HG03060 (cell line): Measurements from ENCODE around the gene HHIPL1.

Source experiments
- ATAC-seq: cut with Tn5 transposase; IDR thresholded peaks from one replicate; pipeline ENCODE4 v1.9.1; 2021; ENCODE audit warnings: low read depth, moderate number of reproducible peaks; ENCODE audit not compliant: unreplicated experiment

HHIPL1 gene

DNA sequence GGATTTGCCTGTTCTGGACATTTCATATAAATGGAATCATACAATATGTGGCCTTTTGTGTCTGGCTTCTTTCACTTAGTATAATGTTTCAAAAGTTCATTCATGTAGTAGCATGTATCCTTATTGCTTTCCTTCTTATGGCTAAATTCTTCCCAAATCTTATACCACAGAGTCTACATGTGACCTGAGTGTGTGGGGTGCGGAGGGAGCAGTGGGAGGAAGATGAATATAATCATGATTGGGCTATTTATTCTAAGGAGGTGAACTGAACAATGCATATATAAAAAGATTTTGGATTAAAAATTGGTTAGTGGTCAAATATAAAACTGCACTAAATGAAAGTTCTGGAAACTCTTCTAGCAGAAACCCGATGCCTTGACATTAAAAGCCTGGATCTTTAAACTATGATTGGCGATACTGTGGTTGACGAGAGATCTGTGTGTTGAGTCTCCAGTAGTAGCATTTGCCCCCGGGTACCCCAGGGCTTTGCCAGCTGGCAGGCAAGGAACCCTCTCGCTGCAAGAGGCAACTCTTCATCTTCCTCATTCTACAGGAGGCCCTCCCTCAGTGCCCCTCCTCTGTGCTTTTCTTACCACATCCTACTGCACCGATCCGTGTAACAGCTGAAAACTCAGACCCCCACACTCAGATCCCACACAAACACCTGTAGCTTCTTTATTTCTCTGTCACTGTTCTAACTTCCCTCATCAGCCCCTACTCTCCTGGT, 41.8 kb downstream of the HHIPL1 start:
- ATAC-seq = no peak

DNA sequence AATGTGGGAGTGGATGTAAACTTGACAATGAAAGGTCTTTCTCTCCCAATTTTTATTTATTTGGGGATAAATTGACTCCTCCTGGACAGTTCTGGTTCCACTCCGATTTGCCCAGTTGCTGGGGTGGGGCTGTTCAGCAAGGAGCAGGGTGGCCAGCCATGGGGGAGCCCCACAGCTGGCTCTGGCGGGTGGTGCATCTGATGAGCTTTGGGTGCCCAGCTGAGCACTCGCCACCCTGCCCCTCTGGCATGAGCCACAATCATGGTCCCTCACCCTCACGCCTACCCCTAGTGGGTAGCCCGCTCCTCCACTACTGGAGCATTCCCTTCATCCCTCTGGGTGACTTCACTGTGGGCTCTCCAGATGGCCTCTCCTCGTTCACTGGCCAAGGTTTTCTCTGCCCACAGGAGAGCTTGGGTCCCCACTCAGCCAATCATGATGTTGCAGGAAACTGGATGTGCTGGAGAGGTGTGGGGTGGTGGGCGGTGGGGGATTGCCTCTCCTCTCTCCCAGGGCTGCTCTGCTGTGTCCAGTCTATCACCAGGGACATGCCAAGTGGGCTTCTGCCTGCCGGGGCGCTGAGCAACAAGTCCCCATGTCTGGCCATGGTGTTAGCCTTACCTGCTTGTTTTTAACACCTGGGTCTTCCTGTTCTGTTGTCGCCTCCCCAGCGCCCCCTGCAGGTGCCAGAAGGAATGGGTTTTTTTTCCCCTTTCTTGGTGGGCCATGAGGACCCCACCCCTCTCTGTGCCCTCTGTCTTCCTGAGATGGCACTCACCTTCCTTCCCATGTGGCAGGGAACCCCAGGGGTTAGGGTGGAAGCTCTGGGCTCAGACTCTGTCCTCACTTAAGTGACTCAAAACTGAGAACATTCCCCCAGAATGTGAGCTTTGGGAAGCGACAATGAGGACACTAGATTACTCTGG, 42.6 kb downstream of the HHIPL1 start:
- ATAC-seq = no peak

DNA sequence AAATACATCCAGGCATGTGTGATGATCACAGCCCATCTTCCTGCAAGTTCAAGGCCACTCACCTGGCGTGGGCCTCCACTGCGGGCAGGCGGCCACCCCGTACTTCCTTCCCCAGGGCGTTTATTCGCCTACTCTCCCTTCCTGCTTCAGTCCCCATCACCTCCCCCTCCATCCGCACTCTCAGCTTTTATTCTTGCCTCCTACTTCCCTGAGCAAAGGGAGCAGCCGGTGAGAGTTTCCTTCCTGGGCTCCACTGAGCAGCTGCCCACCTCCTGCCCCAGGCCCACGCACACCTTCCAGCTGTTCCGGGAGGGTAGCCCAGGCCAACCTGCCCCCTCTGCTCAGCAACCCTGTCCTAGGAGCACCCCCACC, 43.3 kb downstream of the HHIPL1 start:
- ATAC-seq = no peak

DNA sequence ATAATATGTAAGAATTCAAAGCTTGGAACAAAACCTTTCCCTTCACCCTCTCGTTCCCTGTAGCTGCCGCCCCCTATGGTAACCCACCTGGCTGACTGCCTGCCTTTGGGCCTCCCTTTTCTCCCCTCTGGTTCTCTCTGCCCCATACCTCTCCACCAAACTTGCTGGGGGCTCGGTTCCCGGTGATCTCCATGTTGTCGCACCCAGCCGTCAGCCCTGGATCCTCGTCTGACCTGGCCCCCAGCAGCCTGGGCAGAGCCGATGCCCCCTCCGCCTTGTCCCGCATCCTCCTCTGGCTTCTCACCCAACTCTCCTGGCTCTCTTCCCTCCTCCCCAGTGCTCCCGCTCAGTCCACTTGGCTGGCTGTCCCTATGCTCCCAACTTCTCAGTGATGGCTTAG, 43.7 kb downstream of the HHIPL1 start:
- ATAC-seq = no peak

DNA sequence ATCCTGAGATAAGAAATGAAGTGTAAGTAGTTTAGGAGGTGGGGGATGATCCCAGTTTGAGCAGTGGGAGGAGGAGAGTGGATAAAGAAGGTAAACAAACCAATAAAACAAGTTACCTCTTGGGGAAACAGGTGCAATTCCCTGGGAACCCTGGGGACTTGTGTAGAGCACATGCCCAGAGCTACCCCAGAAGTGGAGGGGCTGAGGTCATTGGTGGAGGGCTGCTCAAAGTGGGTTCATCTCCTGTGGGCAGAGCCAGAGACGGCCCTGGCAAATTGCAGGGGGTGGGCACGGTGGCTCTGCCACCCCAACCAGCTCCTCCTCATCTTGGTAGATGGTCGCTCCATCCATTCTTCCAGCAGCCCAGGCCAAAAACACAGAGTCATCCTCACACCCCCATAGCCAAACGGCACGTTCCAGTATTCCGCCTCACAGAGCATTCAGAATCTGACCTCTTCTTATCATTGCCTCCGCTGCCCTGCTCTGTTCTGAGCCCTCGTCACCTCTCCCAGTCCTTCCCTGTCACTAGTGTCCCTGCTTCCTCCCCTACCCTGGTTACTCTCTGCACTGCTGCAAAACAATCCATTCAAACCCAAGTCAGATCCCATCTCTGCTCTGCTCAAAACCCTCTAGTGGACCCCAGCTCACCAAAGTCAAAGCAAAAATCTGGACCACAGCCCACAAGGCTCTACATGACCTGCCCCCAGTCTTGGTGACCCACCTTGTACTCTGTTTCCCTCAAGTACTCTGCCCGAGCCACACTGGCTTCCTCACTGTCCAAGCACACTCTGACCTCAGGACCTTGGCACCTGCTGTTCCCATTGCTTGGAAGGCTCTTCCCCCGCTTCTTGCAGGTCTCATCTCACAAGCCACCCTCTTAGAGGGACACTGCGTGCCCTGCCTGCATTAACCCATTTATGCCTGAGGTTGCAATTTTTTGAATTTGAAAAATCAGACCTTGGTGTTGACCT, 44.6 kb downstream of the HHIPL1 start:
- no peak for ATAC-seq

DNA sequence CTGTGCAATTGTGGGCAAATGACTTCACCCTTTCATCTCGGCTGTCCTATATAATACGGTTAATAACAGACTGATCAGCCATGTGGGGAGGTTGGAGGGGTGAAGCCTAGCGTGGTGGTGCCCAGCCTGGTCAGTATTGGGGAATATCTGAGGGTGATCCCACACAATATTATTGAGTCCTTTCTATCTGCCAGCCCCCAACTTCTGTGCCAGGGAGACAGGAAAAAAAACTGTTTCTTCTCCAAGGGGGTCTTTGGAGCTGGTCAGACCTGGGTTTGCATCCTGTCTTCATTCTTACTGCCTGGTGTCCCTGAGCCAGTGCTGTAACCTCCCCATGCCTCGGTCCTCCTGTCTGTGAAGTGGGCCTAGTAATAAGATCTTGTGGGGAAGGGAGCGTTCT, 45.7 kb downstream of the HHIPL1 start:
- ATAC-seq = no peak

DNA sequence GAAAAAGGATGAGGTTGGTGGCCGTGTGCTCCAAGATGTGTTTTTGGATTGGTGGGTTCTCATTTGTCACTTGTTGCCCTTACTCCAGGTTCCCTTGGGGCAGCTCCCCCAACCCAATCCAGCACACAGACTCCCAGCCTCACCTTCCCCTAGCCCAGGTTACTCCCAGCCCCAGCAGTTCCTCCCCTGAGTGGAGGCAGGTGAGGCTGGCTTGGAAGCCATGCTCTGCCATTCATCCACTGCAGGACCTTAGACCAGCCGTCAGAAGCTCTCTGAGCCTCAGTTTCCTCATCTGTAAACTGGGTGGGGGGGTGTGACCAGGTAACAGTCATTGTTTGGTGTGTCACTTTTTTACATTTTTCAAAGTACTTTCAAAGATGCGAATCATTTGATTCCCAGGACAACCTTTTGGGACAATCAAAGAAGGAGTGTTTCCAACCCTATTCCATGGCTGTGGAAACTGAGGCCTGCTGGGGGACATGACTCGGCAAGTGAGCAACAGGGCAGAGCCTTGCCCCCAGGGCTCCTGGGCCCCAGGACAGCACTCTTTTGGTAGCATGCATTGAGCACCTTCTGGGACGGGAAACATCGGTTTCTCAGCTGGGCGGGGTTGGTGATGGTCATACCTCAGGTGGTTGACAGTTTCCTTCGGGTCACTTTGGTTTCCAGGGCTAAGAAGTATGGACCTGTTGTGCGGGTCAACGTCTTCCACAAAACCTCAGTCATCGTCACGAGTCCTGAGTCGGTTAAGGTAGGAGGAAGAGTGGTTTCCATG, 46.4 kb downstream of the HHIPL1 start:
- no peak for ATAC-seq

DNA sequence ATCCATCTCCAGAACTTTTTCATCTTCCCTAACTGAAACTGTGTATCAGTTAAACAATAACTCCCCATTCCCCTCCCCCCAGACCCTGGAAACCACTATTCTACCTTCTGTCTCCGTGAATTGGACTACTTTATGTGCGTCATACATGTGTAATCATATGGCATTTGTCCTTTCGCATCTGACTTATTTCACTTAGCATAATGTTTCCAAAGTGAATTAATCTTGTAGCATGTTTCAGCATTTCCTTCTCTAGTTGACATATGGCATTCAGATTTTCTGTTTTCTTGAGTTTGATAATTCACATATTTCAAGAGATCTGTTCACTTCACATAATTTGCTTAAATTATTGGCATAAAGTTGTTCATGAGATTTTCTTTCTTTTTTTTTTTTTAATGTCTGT, 49.0 kb downstream of the HHIPL1 start:
- ATAC-seq = no peak

DNA sequence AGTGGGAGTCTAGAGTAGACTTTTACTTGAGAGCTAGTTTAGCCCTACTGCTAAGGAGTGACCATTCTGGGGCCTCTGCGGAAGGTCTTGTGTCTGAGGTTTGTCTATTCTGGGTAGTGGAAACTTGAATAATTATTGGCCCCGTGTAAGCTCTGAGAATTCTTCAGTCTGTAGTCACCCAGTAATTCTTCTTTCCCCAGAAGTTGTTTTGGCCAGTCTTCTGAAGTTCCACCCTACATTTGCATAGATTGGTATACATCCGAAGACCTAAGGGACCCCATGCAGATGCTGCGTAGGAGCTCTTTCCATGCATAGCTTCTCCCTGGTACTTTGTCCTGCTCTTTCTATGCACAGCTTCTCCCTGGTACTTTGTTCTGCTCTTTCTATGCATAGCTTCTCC, 52.0 kb downstream of the HHIPL1 start:
- ATAC-seq = no peak

DNA sequence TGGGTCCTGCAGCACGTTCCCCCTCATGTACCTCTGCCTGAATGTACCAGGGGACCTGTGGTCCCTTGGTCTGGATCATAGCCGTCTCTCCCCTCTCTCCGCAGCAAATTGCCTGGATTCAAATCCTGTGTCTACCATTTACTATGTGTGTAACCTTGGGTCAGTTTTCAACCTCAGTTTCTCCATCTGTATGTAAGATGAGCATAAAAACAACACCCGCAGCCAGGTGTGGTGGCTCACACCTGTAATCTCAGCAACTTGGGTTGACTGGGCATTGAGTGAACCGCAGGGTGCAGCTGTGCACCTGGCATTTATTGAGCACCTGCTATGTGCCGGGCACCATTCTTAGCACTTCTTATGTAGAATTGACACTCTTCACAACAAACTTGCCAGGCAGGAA, 53.3 kb downstream of the HHIPL1 start:
- ATAC-seq = no peak

DNA sequence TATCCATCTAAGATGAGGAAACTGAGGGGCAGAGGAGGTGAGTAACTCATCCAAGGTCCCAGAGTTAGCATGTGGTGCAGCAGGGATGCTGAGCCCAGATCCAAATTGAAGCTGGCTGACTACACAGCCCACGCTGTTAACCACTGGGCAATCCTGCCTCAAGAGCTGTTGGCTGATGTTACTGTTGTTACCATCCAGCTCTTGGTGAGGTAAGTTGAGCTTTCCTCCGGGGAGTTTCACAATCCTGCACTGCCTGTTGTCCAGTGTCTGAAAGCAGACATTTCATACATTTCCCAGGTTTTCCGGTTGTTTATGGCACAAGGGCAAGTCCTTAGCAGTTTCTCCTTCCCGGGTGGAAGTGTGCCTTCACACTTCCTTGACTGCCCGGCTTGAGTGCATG, 53.7 kb downstream of the HHIPL1 start:
- ATAC-seq = no peak

DNA sequence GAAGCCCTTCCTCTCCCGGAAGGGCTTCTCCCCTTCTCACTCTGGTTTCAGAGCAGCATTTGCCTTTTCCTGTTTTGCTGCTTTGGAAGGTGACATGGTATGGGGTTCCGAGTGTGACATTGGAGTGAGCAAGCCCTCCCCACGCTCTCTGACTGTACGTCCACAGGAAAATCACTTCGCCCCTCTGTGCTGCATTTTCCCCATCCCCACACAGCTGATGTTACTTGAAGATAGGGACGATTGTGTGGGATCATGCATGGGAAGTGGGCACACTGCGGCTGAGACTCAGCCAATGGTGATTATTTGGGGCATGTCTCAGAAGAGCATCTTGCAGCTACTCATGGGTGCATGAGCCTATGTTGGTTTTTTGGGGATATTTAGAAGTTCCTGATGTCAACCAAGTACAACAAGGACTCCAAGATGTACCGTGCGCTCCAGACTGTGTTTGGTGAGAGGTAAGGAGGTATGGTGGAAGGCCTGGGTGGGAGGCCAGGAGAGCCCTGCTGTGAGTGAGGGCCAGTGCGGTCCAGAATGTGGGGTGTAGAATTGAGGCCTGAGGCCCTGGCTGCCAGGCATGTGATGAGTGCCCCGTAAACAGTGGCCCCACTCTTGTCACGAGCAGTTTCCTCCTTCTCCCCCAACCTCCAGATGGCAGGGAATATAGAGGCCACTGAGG, 54.3 kb downstream of the HHIPL1 start:
- no peak for ATAC-seq

DNA sequence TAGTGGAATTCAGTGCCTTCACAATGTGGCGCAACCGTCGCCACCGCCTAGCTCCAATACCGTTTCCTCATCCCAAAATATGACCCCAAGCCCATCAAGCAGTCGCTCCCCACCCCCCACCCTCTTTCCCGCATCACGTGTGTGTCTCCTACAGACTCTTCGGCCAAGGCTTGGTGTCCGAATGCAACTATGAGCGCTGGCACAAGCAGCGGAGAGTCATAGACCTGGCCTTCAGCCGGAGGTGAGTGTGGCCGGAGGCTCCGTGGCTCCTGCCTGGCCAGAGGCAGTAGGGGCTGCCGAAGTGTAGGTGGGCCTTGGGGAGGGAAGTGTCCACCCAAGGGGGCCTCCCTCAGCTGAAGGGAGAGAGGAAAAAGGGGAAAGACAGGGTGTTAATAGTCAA, 54.9 kb downstream of the HHIPL1 start:
- no peak for ATAC-seq

DNA sequence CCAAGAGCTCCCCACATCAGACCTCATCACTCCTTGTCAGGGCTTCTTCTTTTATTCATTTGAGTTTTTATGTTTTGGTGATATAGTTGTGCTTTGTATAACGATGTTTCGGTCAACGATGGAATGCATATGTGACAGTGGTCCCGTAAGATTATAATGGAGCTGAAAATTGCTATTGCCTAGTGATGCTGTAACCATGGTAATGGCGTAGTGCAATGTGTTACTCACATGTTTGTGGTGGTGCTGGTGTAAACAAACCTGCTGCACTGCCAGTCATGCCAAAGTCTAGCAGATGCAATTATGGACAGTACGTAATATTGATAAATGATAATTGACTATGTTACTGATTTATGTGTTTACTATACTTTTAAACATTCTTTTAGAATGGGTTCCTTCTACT, 55.5 kb downstream of the HHIPL1 start:
- no peak for ATAC-seq

DNA sequence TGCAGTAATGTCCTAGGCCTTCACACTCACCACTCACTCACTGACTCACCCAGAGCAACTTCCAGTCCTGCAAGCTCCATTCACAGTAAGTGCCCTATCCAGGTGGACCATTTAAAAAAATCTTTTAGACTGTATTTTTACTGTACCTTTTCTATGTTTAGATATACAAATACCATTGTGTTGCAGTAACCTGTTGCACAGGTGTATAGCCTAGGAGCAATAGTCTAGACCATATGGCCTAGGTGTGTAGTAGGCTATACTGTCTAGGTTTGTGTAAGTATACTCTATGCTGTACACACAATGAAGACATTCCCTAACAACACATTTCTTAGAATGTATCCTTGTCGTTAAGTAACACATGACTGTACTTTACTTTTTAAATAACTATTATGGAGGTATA, 56.3 kb downstream of the HHIPL1 start:
- ATAC-seq = no peak

DNA sequence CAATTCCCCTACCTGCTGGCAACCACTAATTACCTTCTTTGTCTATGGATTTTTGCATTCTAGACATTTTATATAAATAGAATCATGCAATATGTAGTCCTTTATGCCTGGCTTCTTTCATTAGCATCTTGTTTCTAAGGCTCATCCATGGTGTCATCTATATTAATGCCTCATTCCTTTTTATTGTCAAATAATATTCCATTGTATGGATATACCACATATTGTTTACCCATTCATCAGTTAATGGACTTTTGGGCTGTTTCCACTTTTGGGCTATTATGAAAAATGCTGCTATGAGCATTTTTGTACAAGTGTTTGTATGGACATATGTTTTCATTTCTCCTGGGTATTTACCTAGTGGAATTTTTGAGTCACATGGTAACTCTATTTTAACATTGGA, 57.2 kb downstream of the HHIPL1 start:
- no peak for ATAC-seq

DNA sequence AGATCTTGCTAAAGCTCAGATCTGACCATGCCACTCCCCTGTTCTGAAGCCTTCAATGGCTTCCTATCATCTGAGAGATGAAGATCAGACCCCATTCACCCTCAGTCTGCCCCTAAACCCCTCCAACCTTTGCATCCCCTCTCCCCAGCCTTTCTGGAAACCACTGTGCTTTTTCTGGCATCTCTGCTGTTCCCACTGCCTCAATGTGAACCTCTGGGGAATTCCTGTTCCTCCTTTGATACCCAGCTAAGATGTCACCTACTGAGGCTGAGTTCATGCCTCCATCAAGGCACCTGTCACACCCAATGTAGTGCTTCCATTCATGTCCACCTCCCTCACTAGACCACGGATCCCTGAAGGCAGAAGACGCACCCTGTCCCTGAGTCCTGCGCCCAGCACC, 58.5 kb downstream of the HHIPL1 start:
- ATAC-seq = no peak

DNA sequence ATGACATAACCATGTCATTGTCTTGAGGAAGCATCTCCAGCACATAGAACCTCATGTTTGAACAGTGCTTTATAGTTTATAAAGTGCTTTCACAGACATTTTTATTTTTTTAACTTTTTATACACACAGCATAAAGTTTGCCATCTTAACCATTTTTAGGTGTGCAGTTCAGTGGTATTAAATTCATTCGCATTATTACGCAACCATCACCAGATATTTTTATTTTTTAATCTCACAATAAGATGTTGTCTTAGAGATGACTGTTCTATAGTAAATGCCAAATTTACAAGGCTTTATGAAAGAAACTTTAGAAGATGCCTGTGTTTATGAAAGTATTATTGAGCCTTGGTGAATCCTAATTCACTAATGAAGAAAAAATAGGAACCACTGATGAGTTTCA, 59.1 kb downstream of the HHIPL1 start:
- no peak for ATAC-seq

DNA sequence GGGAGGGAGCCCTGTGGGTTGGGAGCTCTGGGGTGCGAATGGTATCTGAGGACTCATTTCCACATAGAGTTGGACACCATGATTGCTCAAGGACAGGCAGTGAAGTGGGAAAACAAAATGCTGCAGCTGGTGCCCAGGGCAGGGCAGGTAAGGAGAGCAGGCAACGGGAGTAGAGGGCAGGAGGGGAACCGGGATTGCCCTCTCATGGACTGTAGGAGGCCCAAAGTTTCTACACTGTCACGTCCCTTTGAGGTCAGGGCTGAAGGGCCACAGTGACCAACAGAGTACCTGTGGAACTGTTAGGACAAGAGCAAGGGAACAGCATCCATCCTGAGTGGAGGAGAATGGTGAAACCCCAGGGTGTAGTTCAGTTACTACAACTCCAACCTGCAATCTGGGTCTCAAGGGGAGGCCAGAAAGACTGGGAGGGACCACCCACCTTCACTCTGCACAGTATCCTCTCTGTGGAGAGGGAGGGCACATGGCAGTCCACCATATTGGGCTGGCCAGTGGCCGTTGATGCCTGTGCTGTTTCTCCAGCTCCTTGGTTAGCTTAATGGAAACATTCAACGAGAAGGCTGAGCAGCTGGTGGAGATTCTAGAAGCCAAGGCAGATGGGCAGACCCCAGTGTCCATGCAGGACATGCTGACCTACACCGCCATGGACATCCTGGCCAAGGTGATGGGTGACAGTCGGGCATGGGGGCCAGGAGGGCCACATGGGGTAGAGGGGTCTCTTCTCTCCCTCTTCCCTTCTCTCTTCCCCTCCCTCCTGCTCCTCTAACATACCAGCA, 61.4 kb downstream of the HHIPL1 start:
- ATAC-seq = no peak
